Measurements from ENCODE around the gene CCDC47.

CCDC47 gene

GRCh38 chr17:63741408-63742173 is 31.8 kb downstream of the CCDC47 start, which contains the start of gene STRADA:
Gene STRADA (minus strand): TSS chr17:63741799. CDS start chr17:63728369, 13,430 bp downstream.
- peak; percentile 96 for ATAC-seq
- TF ChIP-seq GLIS3 (CRISPR knock-in tag; IDR thresholded peaks at IDR 0.05) (no peak), SNAI2 (CRISPR knock-in tag; IDR thresholded peaks at IDR 0.05) (peak; percentile 31; the same call in 1 of the 2 replicates), CSDC2 (CRISPR knock-in tag; IDR thresholded peaks at IDR 0.05) (no peak), PATZ1 (CRISPR knock-in tag; IDR thresholded peaks at IDR 0.05; ENCODE audit: borderline replicate concordance) (no peak), CSRNP3 (CRISPR knock-in tag; IDR thresholded peaks at IDR 0.05) (peak; percentile 17; the same call in 1 of the 2 replicates), ISL1 (CRISPR knock-in tag; IDR thresholded peaks at IDR 0.05) (no peak), TCF4 (CRISPR knock-in tag; IDR thresholded peaks at IDR 0.05; ENCODE audit: borderline replicate concordance) (no peak), CREB5 (CRISPR knock-in tag; IDR thresholded peaks at IDR 0.05; ENCODE audit: low read depth) (peak; percentile 40; the same call in 1 of the 2 replicates), ZFP3 (CRISPR knock-in tag; IDR thresholded peaks at IDR 0.05) (peak; percentile 10; the same call in 1 of the 2 replicates), PPARA (CRISPR knock-in tag; IDR thresholded peaks at IDR 0.05; ENCODE audit: borderline replicate concordance) (no peak), ARNTL (CRISPR knock-in tag; IDR thresholded peaks at IDR 0.05; ENCODE audit: borderline replicate concordance, low read depth) (no peak), RARB (CRISPR knock-in tag; IDR thresholded peaks at IDR 0.05) (no peak), TOX (CRISPR knock-in tag; IDR thresholded peaks at IDR 0.05; ENCODE audit: borderline replicate concordance) (no peak), ZNF70 (CRISPR knock-in tag; IDR thresholded peaks at IDR 0.05) (0 out of 2 replicates have a peak, but pooled peaks have one; percentile 11), TSHZ2 (CRISPR knock-in tag; IDR thresholded peaks at IDR 0.05) (0 out of 2 replicates have a peak, but pooled peaks have one; percentile 16), ZFP30 (CRISPR knock-in tag; IDR thresholded peaks at IDR 0.05) (no peak; the same call in 1 of the 2 replicates), ZNF8 (CRISPR knock-in tag; IDR thresholded peaks at IDR 0.05) (no peak), ESRRG (CRISPR knock-in tag; IDR thresholded peaks at IDR 0.05) (no peak), OSR1 (CRISPR knock-in tag; IDR thresholded peaks at IDR 0.05) (no peak), BACH2 (CRISPR knock-in tag; IDR thresholded peaks at IDR 0.05; ENCODE audit: borderline replicate concordance) (no peak)

GRCh38 chr17:63741143-63741407 is 32.3 kb downstream of the CCDC47 start:
- ATAC-seq: peak; percentile 41
- no peak for TF ChIP-seq BACH2 (CRISPR knock-in tag; IDR thresholded peaks at IDR 0.05; ENCODE audit: borderline replicate concordance)
- TF ChIP-seq CSDC2 (CRISPR knock-in tag; IDR thresholded peaks at IDR 0.05): no peak
- TF ChIP-seq ZFP30 (CRISPR knock-in tag; IDR thresholded peaks at IDR 0.05): no peak
- no peak for TF ChIP-seq SNAI2 (CRISPR knock-in tag; IDR thresholded peaks at IDR 0.05)
- TF ChIP-seq ISL1 (CRISPR knock-in tag; IDR thresholded peaks at IDR 0.05): no peak
- TF ChIP-seq OSR1 (CRISPR knock-in tag; IDR thresholded peaks at IDR 0.05): no peak
- TF ChIP-seq TCF4 (CRISPR knock-in tag; IDR thresholded peaks at IDR 0.05; ENCODE audit: borderline replicate concordance): no peak
- no peak for TF ChIP-seq TOX (CRISPR knock-in tag; IDR thresholded peaks at IDR 0.05; ENCODE audit: borderline replicate concordance)
- no peak for TF ChIP-seq TSHZ2 (CRISPR knock-in tag; IDR thresholded peaks at IDR 0.05)
- no peak for TF ChIP-seq ZNF70 (CRISPR knock-in tag; IDR thresholded peaks at IDR 0.05)
- TF ChIP-seq ARNTL (CRISPR knock-in tag; IDR thresholded peaks at IDR 0.05; ENCODE audit: borderline replicate concordance, low read depth): no peak
- TF ChIP-seq ZNF565 (CRISPR knock-in tag; conservative IDR thresholded peaks at IDR 0.05; ENCODE audit: low read depth): no peak
- TF ChIP-seq POU6F1 (CRISPR knock-in tag; IDR thresholded peaks at IDR 0.05; ENCODE audit: borderline replicate concordance, low read depth): no peak
- TF ChIP-seq RARB (CRISPR knock-in tag; IDR thresholded peaks at IDR 0.05): no peak
- TF ChIP-seq CREB5 (CRISPR knock-in tag; IDR thresholded peaks at IDR 0.05; ENCODE audit: low read depth): no peak
- TF ChIP-seq ZFP3 (CRISPR knock-in tag; IDR thresholded peaks at IDR 0.05): no peak
- TF ChIP-seq ESRRG (CRISPR knock-in tag; IDR thresholded peaks at IDR 0.05): no peak
- no peak for TF ChIP-seq ZC3H10 (CRISPR knock-in tag; IDR thresholded peaks at IDR 0.05)
- no peak for TF ChIP-seq GLIS3 (CRISPR knock-in tag; IDR thresholded peaks at IDR 0.05)
- TF ChIP-seq PPARA (CRISPR knock-in tag; IDR thresholded peaks at IDR 0.05; ENCODE audit: borderline replicate concordance): no peak
